Measurements from ENCODE around the gene P2RY14.
"Not testable (repeated sequence)": the region's sequence is repeated elsewhere in the genome, so short reads cannot be mapped to it uniquely, and the experiment has no call there.

P2RY14 gene

GRCh38 chr3:151259664-151260063, 18.7 kb downstream of the P2RY14 start:
- DNase-seq (ENCODE audit: low spot score), result no peak

- DNase-seq (ENCODE audit: low spot score), result no peak
Observed at GRCh38 chr3:151256749-151257148, 21.6 kb downstream of the P2RY14 start.

GRCh38 chr3:151248772-151249337, 29.5 kb downstream of the P2RY14 start:
- no peak for DNase-seq (ENCODE audit: low spot score)

- DNase-seq (ENCODE audit: low spot score), result not testable (repeated sequence)
Observed at GRCh38 chr3:151242006-151242405, 36.3 kb downstream of the P2RY14 start.

- no peak for DNase-seq (ENCODE audit: low spot score)
Observed at GRCh38 chr3:151236736-151237135, 41.6 kb downstream of the P2RY14 start.

GRCh38 chr3:151236316-151236715, 42.0 kb downstream of the P2RY14 start:
- DNase-seq (ENCODE audit: low spot score), result no peak

GRCh38 chr3:151234825-151235224, 43.5 kb downstream of the P2RY14 start:
- no peak for DNase-seq (ENCODE audit: low spot score)

- DNase-seq (ENCODE audit: low spot score), result no peak
Observed at GRCh38 chr3:151232991-151233390, 45.4 kb downstream of the P2RY14 start.

GRCh38 chr3:151232403-151232802, 45.9 kb downstream of the P2RY14 start:
- not testable (repeated sequence) for DNase-seq (ENCODE audit: low spot score)

- no peak for DNase-seq (ENCODE audit: low spot score)
Observed at GRCh38 chr3:151230646-151231045, 47.7 kb downstream of the P2RY14 start.

- no peak for DNase-seq (ENCODE audit: low spot score)
Observed at GRCh38 chr3:151228666-151229040, 49.7 kb downstream of the P2RY14 start.

GRCh38 chr3:151227807-151228665, 50.3 kb downstream of the P2RY14 start:
- peak; percentile 78 for DNase-seq (ENCODE audit: low spot score)

- DNase-seq (ENCODE audit: low spot score), result no peak
Observed at GRCh38 chr3:151227266-151227806, 51.0 kb downstream of the P2RY14 start.

GRCh38 chr3:151226825-151227224, 51.5 kb downstream of the P2RY14 start:
- no peak for DNase-seq (ENCODE audit: low spot score)

GRCh38 chr3:151226088-151226563, 52.2 kb downstream of the P2RY14 start:
- no peak for DNase-seq (ENCODE audit: low spot score)

GRCh38 chr3:151225040-151225975, 53.0 kb downstream of the P2RY14 start:
- DNase-seq (ENCODE audit: low spot score), result no peak

- no peak for DNase-seq (ENCODE audit: low spot score)
Observed at GRCh38 chr3:151224268-151224866, 54.0 kb downstream of the P2RY14 start.

- DNase-seq (ENCODE audit: low spot score), result no peak
Observed at GRCh38 chr3:151219056-151219455, 59.3 kb downstream of the P2RY14 start.

GRCh38 chr3:151218136-151218535, 60.2 kb downstream of the P2RY14 start:
- DNase-seq (ENCODE audit: low spot score), result no peak

GRCh38 chr3:151216641-151217607, 61.4 kb downstream of the P2RY14 start:
- DNase-seq (ENCODE audit: low spot score), result no peak

All from D341Med (cell line).